ENCODE data around the gene LONP2.

- TF ChIP-seq CTCF (IDR thresholded peaks at IDR 0.05), result no peak
- no peak for TF ChIP-seq POLR2A (IDR thresholded peaks at IDR 0.05)
Observed at GRCh38 chr16:48310908-48311641, 67.0 kb downstream of the LONP2 start.
